ENCODE data around the gene ULK3.

DNA sequence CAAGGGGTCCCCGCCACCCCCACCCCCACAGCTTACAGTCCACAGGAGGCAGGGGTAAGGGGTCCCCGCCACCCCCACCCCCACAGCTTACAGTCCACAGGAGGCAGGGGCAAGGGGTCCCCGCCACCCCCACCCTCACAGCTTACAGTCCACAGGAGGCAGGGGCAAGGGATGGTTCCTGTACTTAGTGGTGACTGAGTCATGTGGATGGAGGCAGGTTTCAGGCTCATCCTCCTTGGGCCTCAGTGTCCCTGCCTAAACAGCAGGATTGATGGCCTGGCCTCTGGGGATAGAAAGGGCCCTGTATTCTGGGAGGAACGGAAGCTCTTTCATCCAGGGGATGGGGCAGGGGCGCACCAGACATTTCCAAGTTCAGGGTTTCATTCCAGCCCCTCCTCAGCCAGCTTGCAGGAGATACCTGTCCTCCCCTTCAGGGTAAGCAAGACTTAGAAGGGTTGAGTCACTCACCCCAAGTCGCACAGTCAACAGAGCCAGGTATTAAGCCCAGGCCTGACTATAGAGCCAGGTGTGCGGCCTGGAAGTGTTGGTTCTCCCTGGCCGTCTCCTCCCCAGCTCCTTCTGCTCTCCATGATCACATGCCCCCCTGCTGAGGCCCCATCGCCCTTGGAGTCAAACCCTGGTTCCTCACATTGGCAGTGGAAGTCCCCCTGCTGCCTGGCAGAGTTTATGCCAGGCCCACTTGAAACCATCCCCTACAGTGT lies 48.5 kb downstream of the ULK3 start:
- TF ChIP-seq, protein P1, sequence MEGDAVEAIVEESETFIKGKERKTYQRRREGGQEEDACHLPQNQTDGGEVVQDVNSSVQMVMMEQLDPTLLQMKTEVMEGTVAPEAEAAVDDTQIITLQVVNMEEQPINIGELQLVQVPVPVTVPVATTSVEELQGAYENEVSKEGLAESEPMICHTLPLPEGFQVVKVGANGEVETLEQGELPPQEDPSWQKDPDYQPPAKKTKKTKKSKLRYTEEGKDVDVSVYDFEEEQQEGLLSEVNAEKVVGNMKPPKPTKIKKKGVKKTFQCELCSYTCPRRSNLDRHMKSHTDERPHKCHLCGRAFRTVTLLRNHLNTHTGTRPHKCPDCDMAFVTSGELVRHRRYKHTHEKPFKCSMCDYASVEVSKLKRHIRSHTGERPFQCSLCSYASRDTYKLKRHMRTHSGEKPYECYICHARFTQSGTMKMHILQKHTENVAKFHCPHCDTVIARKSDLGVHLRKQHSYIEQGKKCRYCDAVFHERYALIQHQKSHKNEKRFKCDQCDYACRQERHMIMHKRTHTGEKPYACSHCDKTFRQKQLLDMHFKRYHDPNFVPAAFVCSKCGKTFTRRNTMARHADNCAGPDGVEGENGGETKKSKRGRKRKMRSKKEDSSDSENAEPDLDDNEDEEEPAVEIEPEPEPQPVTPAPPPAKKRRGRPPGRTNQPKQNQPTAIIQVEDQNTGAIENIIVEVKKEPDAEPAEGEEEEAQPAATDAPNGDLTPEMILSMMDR (IDR thresholded peaks at IDR 0.05): no peak
- no peak for TF ChIP-seq POLR2A (IDR thresholded peaks at IDR 0.05)
